CD14-positive monocyte (primary cell): Measurements from ENCODE around the gene CACNA1B. TPM values are rescaled to one million over a fixed set of nuclear protein-coding genes. Genes with fewer than 3 reads are reported as not detected.

Experiments
- DNase-seq, 3 donors: peaks; one replicate each; pipeline ENCODE4 v3.0.0-alpha.2; 2011 to 2022
- H2AFZ ChIP-seq: 2 replicates; pipeline ENCODE4 v1.6.0; 2012; ENCODE audit warnings: mild to moderate bottlenecking, low read depth, low read length, inconsistent platforms; ENCODE audit not compliant: insufficient read depth, poor library complexity, severe bottlenecking
- H3K27ac ChIP-seq, 2 donors: 1 replicate in 1 of 2; 2 replicates in 1 of 2; pipeline ENCODE4 v1.5.1; 2012 to 2013; ENCODE audit warnings: low read length in 2 of 2, control low read depth in 1 of 2, inconsistent platforms in 1 of 2, low read depth in 1 of 2, mild to moderate bottlenecking in 1 of 2
- H3K27me3 ChIP-seq, 2 donors: one replicate each; pipeline versions ENCODE4 v1.6.0 to v1.6.1; 2011 to 2013; ENCODE audit warnings: low read length in 2 of 2; ENCODE audit not compliant: control insufficient read depth in 2 of 2, insufficient read depth in 2 of 2
- H3K36me3 ChIP-seq, 2 donors: replicated peaks in 1 of 2; 1 replicate in 1 of 2; 2 replicates in 1 of 2; pipeline versions ENCODE4 v1.5.1 to v1.6.1; 2012 to 2013; ENCODE audit warnings: low read length in 2 of 2, control low read depth in 1 of 2, inconsistent platforms in 1 of 2, mild to moderate bottlenecking in 1 of 2; ENCODE audit not compliant: insufficient read depth in 2 of 2, control insufficient read depth in 1 of 2
- H3K4me1 ChIP-seq, 2 donors: 1 replicate in 1 of 2; 2 replicates in 1 of 2; pipeline versions ENCODE4 v1.5.1 to v1.6.1; 2012 to 2013; ENCODE audit warnings: low read length in 2 of 2, control low read depth in 1 of 2, inconsistent platforms in 1 of 2, mild to moderate bottlenecking in 1 of 2, moderate library complexity in 1 of 2; ENCODE audit not compliant: insufficient read depth in 2 of 2, control insufficient read depth in 1 of 2
- H3K4me2 ChIP-seq: replicated peaks from 2 replicates; pipeline ENCODE3; 2012; ENCODE audit warnings: low read length, moderate library complexity, mild to moderate bottlenecking; ENCODE audit not compliant: poor library complexity, severe bottlenecking; ENCODE audit errors: extremely low read depth
- H3K4me3 ChIP-seq, 3 experiments: fragments of 200-600 bp in 1 of 3; sonication (generic) in 1 of 3; replicated peaks in 1 of 3; 1 replicate in 2 of 3; 2 replicates in 1 of 3; pipeline ENCODE4 v1.5.1; 2011 to 2013; ENCODE audit warnings: low read length in 3 of 3, mild to moderate bottlenecking in 3 of 3, control low read depth in 2 of 3, low read depth in 2 of 3, inconsistent platforms in 1 of 3, moderate library complexity in 1 of 3
- H3K79me2 ChIP-seq: 2 replicates; pipeline ENCODE4 v1.6.0; 2012; ENCODE audit warnings: mild to moderate bottlenecking, control low read depth, inconsistent platforms, low read length, moderate library complexity; ENCODE audit not compliant: insufficient read depth
- H3K9ac ChIP-seq: 2 replicates; pipeline ENCODE4 v1.6.0; 2017; ENCODE audit warnings: low read length, mild to moderate bottlenecking; ENCODE audit not compliant: insufficient read depth, poor library complexity, severe bottlenecking
- H3K9me3 ChIP-seq, 2 donors: replicated peaks in 1 of 2; 1 replicate in 1 of 2; 2 replicates in 1 of 2; pipeline versions ENCODE4 v1.5.1 to v1.6.1; 2012 to 2013; ENCODE audit warnings: low read length in 2 of 2, control low read depth in 1 of 2; ENCODE audit not compliant: control insufficient read depth in 1 of 2, insufficient read depth in 1 of 2
- H4K20me1 ChIP-seq: 2 replicates; pipeline ENCODE4 v1.6.0; 2012; ENCODE audit warnings: mild to moderate bottlenecking, low read length, control low read depth, moderate library complexity; ENCODE audit not compliant: insufficient read depth
- H3K27ac Mint-ChIP-seq, 7 donors: one replicate each; pipeline ENCODE4 v1.8.0; 2020; ENCODE audit warnings: mild to moderate bottlenecking in 7 of 7, mixed read lengths in 7 of 7, moderate library complexity in 6 of 7, inconsistent platforms in 2 of 7
- H3K27me3 Mint-ChIP-seq, 3 donors: one replicate each; pipeline ENCODE4 v1.8.0; 2021 to 2022; ENCODE audit warnings: low read depth in 3 of 3, mild to moderate bottlenecking in 3 of 3, mixed read lengths in 3 of 3, moderate library complexity in 3 of 3, inconsistent platforms in 1 of 3
- H3K36me3 Mint-ChIP-seq, 2 donors: one replicate each; pipeline ENCODE4 v1.8.0; 2020; ENCODE audit warnings: mixed read lengths in 2 of 2, inconsistent platforms in 1 of 2, mild to moderate bottlenecking in 1 of 2
- H3K4me1 Mint-ChIP-seq: one replicate; pipeline ENCODE4 v1.8.0; 2020; ENCODE audit warnings: mild to moderate bottlenecking, mixed read lengths
- H3K4me3 Mint-ChIP-seq, 2 donors: one replicate each; pipeline ENCODE4 v1.8.0; 2020; ENCODE audit warnings: mild to moderate bottlenecking in 2 of 2, mixed read lengths in 2 of 2, moderate library complexity in 1 of 2
- H3K9me3 Mint-ChIP-seq, 7 donors: one replicate each; pipeline ENCODE4 v1.8.0; 2020 to 2022; ENCODE audit warnings: mixed read lengths in 7 of 7, mild to moderate bottlenecking in 6 of 7, moderate library complexity in 6 of 7, inconsistent platforms in 2 of 7
- CTCF ChIP-seq: fragments of 200-600 bp; IDR thresholded peaks from one replicate; pipeline ENCODE4 v1.8.0; 2022; ENCODE audit warnings: antibody characterized with exemption, mild to moderate bottlenecking
- WGBS: methylation state at CpG from one replicate; pipeline ENCODE4 v1.1.5; 2013; ENCODE audit warnings: missing lambda C conversion rate; ENCODE audit not compliant: insufficient coverage; 5-methylcytosine and 5-hydroxymethylcytosine counted together
- intact Hi-C, 2 donors: fragments of 100-400 bp; cut with micrococcal nuclease; formaldehyde crosslinking; loops; one replicate each; pipeline versions ENCODE4 v1.15.0 to v1.15.1; 2023
- polyA plus RNA-seq, 3 donors: library from polyadenylated mRNA; depleted of rRNA in 1 of 3; unstranded in 2 of 3; stranded (reverse) in 1 of 3; fragments of 300-500 nt in 2 of 3; fragments of >200 nt in 1 of 3; fragmentation: Illumina TruSeq in 2 of 3; gene quantifications; 1 replicate in 2 of 3; 2 replicates in 1 of 3; pipeline ENCODE4 v1.2.3, GENCODE V29; 2012 to 2021

The CACNA1B gene
- polyA plus RNA-seq, 3 donors, result not detected

- H3K79me2 ChIP-seq, result no peaks in the 10 kb centered on the region
- no peaks in the 10 kb centered on the region for H4K20me1 ChIP-seq
- Mint-ChIP-seq H3K9me3 (peaks cover 0 to 8% (median 2%) of the 10 kb centered on the region in 7 donors), H3K4me1 (no peaks in the 10 kb centered on the region), H3K36me3 (no peaks in the 10 kb centered on the region), H3K4me3 (no peak overlapping the region), H3K27ac (no peak overlapping the region), H3K27me3 (peaks cover 7 to 18% (median 12%) of the 10 kb centered on the region in 3 donors)
- H3K4me3 ChIP-seq, result no peak overlapping the region
- no peak for DNase-seq
- intact Hi-C loops, result no loop called here
- no peaks in the 10 kb centered on the region for H3K9me3 ChIP-seq
- H3K27ac ChIP-seq, result no peak overlapping the region
- H3K27me3 ChIP-seq, result peaks cover 0 to 4% of the 10 kb centered on the region in 2 donors
- no peak overlapping the region for H2AFZ ChIP-seq
- no peak overlapping the region for H3K4me2 ChIP-seq
- no peak for TF ChIP-seq CTCF
- H3K36me3 ChIP-seq, result no peaks in the 10 kb centered on the region
- H3K9ac ChIP-seq, result no peak overlapping the region
- no peaks in the 10 kb centered on the region for H3K4me1 ChIP-seq
- 34% methylated on average over 3 of the region's 3 CpGs for WGBS
These were observed 7.2 kb upstream of the CACNA1B start for GRCh38 chr9:137870432-137870831.

- Mint-ChIP-seq H3K27ac (peak overlapping the region in 1 of 7 donors; percentile 45), H3K27me3 (peaks cover 20 to 33% (median 25%) of the 10 kb centered on the region in 3 donors), H3K36me3 (no peaks in the 10 kb centered on the region), H3K4me1 (no peaks in the 10 kb centered on the region), H3K9me3 (peaks cover 0 to 22% (median 3%) of the 10 kb centered on the region in 7 donors), H3K4me3 (no peak overlapping the region)
- H3K9me3 ChIP-seq, result peaks cover 0 to 7% of the 10 kb centered on the region in 2 donors
- H2AFZ ChIP-seq, result no peak overlapping the region
- H3K36me3 ChIP-seq, result no peaks in the 10 kb centered on the region
- H3K9ac ChIP-seq, result no peak overlapping the region
- DNase-seq, result no peak
- TF ChIP-seq CTCF, result no peak
- H3K4me2 ChIP-seq, result no peak overlapping the region
- no peaks in the 10 kb centered on the region for H3K4me1 ChIP-seq
- no peaks in the 10 kb centered on the region for H3K79me2 ChIP-seq
- intact Hi-C loops, result no loop called here
- WGBS, result 98% methylated on average over 5 of the region's 10 CpGs
- peaks cover 0 to 20% of the 10 kb centered on the region in 2 donors for H3K27me3 ChIP-seq
- H3K4me3 ChIP-seq, result no peak overlapping the region
- no peak overlapping the region for H3K27ac ChIP-seq
- no peaks in the 10 kb centered on the region for H4K20me1 ChIP-seq
These were observed 5.3 kb upstream of the CACNA1B start for GRCh38 chr9:137872296-137872695.
